SU-DHL-6 (cell line): ENCODE measurements around the gene BRIP1.

Source experiments
- H2AFZ ChIP-seq: fragments of 200-600 bp; sonication (generic); 2 replicates; pipeline ENCODE4 v1.6.1; 2014; ENCODE audit warnings: low read depth, mild to moderate bottlenecking, moderate library complexity, mixed read lengths, antibody characterized with exemption, low read length; ENCODE audit not compliant: severe bottlenecking
- H3F3A ChIP-seq: fragments of 200-600 bp; shearing (Covaris generic); 2 replicates; pipeline ENCODE4 v1.6.0; 2016; ENCODE audit warnings: antibody characterized with exemption, mild to moderate bottlenecking; ENCODE audit not compliant: insufficient read depth
- H3K27ac ChIP-seq: fragments of 200-600 bp; sonication (generic); 2 replicates; pipeline ENCODE4 v1.5.1; 2016; ENCODE audit warnings: low read depth, mild to moderate bottlenecking, low read length, moderate library complexity, mixed read lengths
- H3K27me3 ChIP-seq: fragments of 200-600 bp; sonication (generic), shearing (Covaris generic); 2 replicates; pipeline ENCODE4 v1.6.0; 2014; ENCODE audit warnings: mild to moderate bottlenecking, low read length
- H3K36me3 ChIP-seq: fragments of 200-600 bp; sonication (generic); 2 replicates; pipeline ENCODE4 v1.6.1; 2014; ENCODE audit warnings: mild to moderate bottlenecking, low read length, mixed read lengths
- H3K4me2 ChIP-seq: fragments of 300-600, 200-600 bp; shearing (Covaris generic), sonication (generic); 2 replicates; pipeline ENCODE4 v1.6.0; 2014; ENCODE audit warnings: low read length, low read depth, mild to moderate bottlenecking; ENCODE audit not compliant: poor library complexity, severe bottlenecking
- H3K4me3 ChIP-seq: fragments of 200-600 bp; sonication (generic); 2 replicates; pipeline ENCODE4 v1.5.1; 2014; ENCODE audit warnings: antibody characterized with exemption, low read length, mild to moderate bottlenecking, mixed read lengths; ENCODE audit not compliant: insufficient read depth, poor library complexity, severe bottlenecking
- H3K79me2 ChIP-seq: fragments of 200-600 bp; sonication (generic); 2 replicates; pipeline ENCODE4 v1.6.1; 2014; ENCODE audit warnings: mild to moderate bottlenecking, low read length, moderate library complexity; ENCODE audit not compliant: insufficient read depth
- H3K9ac ChIP-seq: fragments of 200-600 bp; sonication (generic); 2 replicates; pipeline ENCODE4 v1.7.0; 2014; ENCODE audit warnings: mild to moderate bottlenecking, low read length
- H3K9me2 ChIP-seq: fragments of 200-600 bp; sonication (generic); replicated peaks from 2 replicates; pipeline ENCODE4 v1.6.1; 2014; ENCODE audit warnings: low read length; ENCODE audit not compliant: insufficient read depth
- H3K9me3 ChIP-seq: fragments of 200-600 bp; sonication (generic); 2 replicates; pipeline ENCODE4 v1.6.1; 2014; ENCODE audit warnings: low read length, mixed read lengths; ENCODE audit not compliant: insufficient read depth
- H4K20me1 ChIP-seq: fragments of 200-600 bp; sonication (generic); 2 replicates; pipeline ENCODE4 v1.6.1; 2014; ENCODE audit warnings: low read depth, mild to moderate bottlenecking, antibody characterized with exemption, low read length, moderate library complexity, mixed read lengths
- EZH2phosphoT487 ChIP-seq: fragments of 200-600 bp; sonication (generic), shearing (Covaris generic); conservative IDR thresholded peaks from 2 replicates; pipeline ENCODE4 v1.6.1; 2018; ENCODE audit warnings: mild to moderate bottlenecking, antibody characterized with exemption, low read length, moderate library complexity, mixed read lengths
- TF ChIP-seq, protein P1 (sequence below): fragments of 200-600 bp; sonication (generic); IDR thresholded peaks from one replicate; pipeline ENCODE4 v1.5.1; 2017; ENCODE audit warnings: antibody characterized with exemption, mild to moderate bottlenecking, low read length, moderate library complexity; ENCODE audit not compliant: insufficient read depth, poor library complexity, severe bottlenecking

Gene BRIP1

DNA sequence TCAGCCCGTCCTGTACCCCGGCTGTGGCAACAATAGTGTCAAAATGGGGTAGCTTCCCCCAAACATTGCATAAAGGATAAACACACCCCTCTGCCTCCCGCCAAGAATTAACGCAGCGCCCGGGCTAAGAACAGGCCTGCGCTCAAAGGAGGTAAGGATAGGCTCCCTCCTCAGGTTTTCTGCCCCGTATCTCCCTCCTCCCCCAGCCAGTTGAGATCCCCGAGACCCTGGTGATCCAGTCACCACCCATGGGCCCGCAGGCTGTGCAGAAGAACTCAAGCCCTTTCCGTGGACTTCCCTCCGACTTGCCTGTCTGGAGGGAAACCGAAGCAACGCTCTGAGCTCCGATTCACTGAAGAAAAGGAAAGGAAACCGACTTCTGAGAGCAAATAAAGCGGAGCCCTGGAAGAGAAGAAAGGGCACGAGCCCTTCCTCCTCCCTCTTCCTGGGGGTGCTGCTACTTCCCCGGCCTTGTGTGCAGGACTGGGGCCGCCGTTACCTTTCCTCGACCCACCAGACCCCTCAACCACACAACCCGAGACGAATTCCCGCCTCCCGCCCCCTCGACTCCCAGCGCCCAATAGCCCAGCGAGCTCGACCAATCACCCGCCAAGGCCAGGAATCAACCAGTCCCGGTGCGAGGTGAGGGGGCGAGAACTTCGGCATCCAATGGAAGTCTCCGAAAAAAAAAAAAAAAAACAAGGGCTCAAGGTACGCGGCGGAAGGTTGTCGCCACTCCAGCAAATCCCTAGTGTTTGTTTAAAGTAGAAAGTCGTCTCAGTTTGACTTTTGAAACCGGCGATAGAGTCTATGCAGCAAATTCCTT is at the start of gene BRIP1:
BRIP1 (minus strand) TSS at position 554 of the 826 bp plus-strand sequence. CDS start 1,989 bp downstream, outside the sequence.
- Histone ChIP-seq H3K4me2 (peak within 1 kb of the TSS; percentile 91), H3K4me3 (peak within 1 kb of the TSS; percentile 94), H3K9ac (peak within 1 kb of the TSS; percentile 92), H3K27me3 (no peaks in the 10 kb centered on the region), H3K9me2 (no peaks in the 10 kb centered on the region), H3K9me3 (no peaks in the 10 kb centered on the region), H3F3A (peaks cover 16% of the 10 kb centered on the region; the same call in 1 of the 2 replicates), H2AFZ (peak within 1 kb of the TSS; percentile 95), H3K79me2 (peaks cover 45% of the 10 kb centered on the region), H3K36me3 (peaks cover 27% of the 10 kb centered on the region), H4K20me1 (no peaks in the 10 kb centered on the region), H3K27ac (peak within 1 kb of the TSS; percentile 82)
- no peak for TF ChIP-seq EZH2phosphoT487
- TF ChIP-seq, protein P1, sequence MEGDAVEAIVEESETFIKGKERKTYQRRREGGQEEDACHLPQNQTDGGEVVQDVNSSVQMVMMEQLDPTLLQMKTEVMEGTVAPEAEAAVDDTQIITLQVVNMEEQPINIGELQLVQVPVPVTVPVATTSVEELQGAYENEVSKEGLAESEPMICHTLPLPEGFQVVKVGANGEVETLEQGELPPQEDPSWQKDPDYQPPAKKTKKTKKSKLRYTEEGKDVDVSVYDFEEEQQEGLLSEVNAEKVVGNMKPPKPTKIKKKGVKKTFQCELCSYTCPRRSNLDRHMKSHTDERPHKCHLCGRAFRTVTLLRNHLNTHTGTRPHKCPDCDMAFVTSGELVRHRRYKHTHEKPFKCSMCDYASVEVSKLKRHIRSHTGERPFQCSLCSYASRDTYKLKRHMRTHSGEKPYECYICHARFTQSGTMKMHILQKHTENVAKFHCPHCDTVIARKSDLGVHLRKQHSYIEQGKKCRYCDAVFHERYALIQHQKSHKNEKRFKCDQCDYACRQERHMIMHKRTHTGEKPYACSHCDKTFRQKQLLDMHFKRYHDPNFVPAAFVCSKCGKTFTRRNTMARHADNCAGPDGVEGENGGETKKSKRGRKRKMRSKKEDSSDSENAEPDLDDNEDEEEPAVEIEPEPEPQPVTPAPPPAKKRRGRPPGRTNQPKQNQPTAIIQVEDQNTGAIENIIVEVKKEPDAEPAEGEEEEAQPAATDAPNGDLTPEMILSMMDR = no peak

DNA sequence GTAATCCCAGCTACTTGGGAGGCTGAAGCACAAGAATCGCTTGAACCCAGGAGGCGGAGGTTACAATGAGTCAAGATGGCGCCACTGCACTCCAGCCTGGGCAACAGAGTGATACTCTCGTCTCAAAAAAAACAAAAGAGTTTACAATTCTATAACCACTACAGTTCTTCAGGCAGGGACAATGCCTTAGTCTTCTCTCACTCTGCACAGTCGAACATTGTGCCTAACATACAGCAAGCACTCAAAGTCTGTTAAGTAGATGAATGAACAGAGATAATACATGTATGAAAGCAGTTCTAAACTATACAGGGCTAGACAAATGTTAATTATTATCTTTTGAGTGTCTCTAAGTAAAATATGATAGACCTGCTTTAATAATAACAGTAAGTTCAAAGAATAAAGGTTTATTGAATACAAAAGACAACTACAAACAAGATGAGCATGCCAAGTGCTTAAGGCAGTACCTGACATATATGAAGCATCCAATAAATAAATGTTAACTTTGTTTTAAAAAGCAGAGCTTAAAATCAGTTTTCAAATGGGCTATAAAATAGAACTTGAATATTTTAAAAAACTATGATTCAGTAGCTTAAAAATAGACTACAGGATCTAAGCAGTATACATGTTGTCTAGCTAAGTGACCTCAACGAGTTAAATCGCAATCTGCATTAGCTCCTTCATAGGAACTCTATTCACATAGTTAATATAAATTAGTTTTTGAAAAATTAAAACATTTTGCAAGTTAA is 45.1 kb upstream of the BRIP1 start:
- Histone ChIP-seq H3K27me3 (no peaks in the 10 kb centered on the region), H3K9me3 (no peaks in the 10 kb centered on the region), H3K4me2 (no peak overlapping the region), H3K9ac (no peak overlapping the region), H3K36me3 (peaks cover 26% of the 10 kb centered on the region), H3F3A (no peaks in the 10 kb centered on the region), H3K9me2 (no peaks in the 10 kb centered on the region), H3K27ac (no peak overlapping the region), H3K79me2 (no peaks in the 10 kb centered on the region), H2AFZ (no peak overlapping the region), H4K20me1 (no peaks in the 10 kb centered on the region), H3K4me3 (no peak overlapping the region)
- TF ChIP-seq, protein P1 = no peak
- TF ChIP-seq EZH2phosphoT487 = no peak

DNA sequence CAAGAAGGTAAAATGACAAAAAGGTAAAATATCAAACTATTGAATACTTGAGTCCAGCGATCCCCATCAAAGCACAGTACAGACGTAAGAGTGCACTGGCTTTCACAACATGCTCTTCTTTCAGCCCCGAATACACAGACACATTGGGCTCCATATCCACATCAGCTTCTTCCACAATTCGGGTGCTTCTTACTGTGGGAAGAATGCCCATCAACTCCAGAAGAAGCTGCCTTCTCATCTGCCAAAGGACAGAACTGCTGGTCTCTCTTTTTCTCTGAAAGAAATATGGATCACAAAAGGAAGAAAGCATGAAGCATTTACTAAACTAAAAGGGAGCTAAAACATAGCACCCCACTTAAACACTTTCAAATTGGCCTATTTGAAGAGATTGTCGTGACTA is 44.0 kb upstream of the BRIP1 start:
- no peaks in the 10 kb centered on the region for H3K9me2 ChIP-seq
- no peak overlapping the region for H2AFZ ChIP-seq
- H4K20me1 ChIP-seq = no peaks in the 10 kb centered on the region
- no peak overlapping the region for H3K27ac ChIP-seq
- no peak overlapping the region for H3K4me3 ChIP-seq
- no peaks in the 10 kb centered on the region for H3K27me3 ChIP-seq
- H3K79me2 ChIP-seq = no peaks in the 10 kb centered on the region
- no peak overlapping the region for H3K4me2 ChIP-seq
- H3K9ac ChIP-seq = no peak overlapping the region
- TF ChIP-seq, protein P1 = no peak
- TF ChIP-seq EZH2phosphoT487 = no peak
- H3K36me3 ChIP-seq = peaks cover 31% of the 10 kb centered on the region
- no peaks in the 10 kb centered on the region for H3F3A ChIP-seq
- H3K9me3 ChIP-seq = no peaks in the 10 kb centered on the region
